RWPE2 (cell line): Measurements from ENCODE around the gene LSM14B.

Experiments used
- ATAC-seq: fragments of 200-7000 bp; cut with Tn5 transposase; 3 replicates; pipeline ENCODE4 v1.9.1; 2021; ENCODE audit warnings: low read depth
- DNase-seq: peaks from one replicate; pipeline ENCODE4 v3.0.0-alpha.2; 2020; ENCODE audit warnings: low spot score
- H3K27ac ChIP-seq: fragments of 450-650 bp; 2 replicates; pipeline ENCODE4 v1.5.1; 2017; ENCODE audit warnings: mild to moderate bottlenecking; ENCODE audit not compliant: poor library complexity, severe bottlenecking
- H3K27me3 ChIP-seq: fragments of 250-450 bp; sonication (Bioruptor Pico); 2 replicates; pipeline ENCODE4 v1.5.1; 2021; ENCODE audit warnings: mild to moderate bottlenecking, moderate library complexity; ENCODE audit not compliant: insufficient read depth, poor library complexity, severe bottlenecking
- H3K36me3 ChIP-seq: fragments of 250-450 bp; sonication (Bioruptor Pico); 2 replicates; pipeline ENCODE4 v1.5.1; 2020; ENCODE audit warnings: low read depth, mild to moderate bottlenecking, moderate library complexity
- H3K4me1 ChIP-seq: fragments of 250-450 bp; sonication (Bioruptor Pico); 2 replicates; pipeline ENCODE4 v1.5.1; 2021; ENCODE audit warnings: mild to moderate bottlenecking, moderate library complexity; ENCODE audit not compliant: insufficient read depth, poor library complexity, severe bottlenecking
- H3K4me3 ChIP-seq: fragments of 250-450 bp; sonication (Bioruptor Pico); 2 replicates; pipeline ENCODE4 v1.5.1; 2021; ENCODE audit warnings: mild to moderate bottlenecking, moderate library complexity; ENCODE audit not compliant: severe bottlenecking
- H3K9me3 ChIP-seq: fragments of 250-450 bp; sonication (Bioruptor Pico); 2 replicates; pipeline ENCODE4 v1.5.1; 2021; ENCODE audit warnings: mild to moderate bottlenecking, moderate library complexity; ENCODE audit not compliant: severe bottlenecking
- TF ChIP-seq, protein P1 (sequence below): fragments of 450-650 bp; IDR thresholded peaks from one replicate; pipeline ENCODE4 v1.5.1; 2017; ENCODE audit warnings: mild to moderate bottlenecking, moderate library complexity; ENCODE audit not compliant: poor library complexity, severe bottlenecking

The LSM14B gene

DNA sequence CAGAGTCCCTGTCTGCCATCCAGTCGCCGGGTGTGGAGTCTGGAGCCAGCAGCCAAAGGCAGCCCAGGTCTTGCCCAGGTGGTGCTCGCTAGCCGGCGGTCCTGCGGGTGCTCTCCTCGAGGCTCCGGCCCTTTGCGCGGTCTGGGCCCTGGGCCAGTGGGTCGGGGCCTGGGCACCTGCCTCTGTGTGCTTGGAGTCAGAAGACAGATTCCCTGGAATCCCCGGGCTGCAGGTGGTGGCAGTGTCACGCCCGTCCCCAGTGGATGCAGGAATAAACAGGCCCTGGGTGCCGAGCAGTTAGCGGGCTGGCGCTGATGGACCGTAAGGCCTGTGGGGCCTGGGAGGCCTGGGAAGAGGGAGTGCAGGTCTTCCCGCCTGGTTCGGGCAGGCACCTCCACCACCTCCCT, 26.6 kb downstream of the LSM14B start:
- Histone ChIP-seq H3K4me3 (no peak overlapping the region), H3K27me3 (no peaks in the 10 kb centered on the region), H3K27ac (peak overlapping the region; percentile 44), H3K4me1 (peaks cover 23% of the 10 kb centered on the region), H3K9me3 (no peaks in the 10 kb centered on the region), H3K36me3 (peaks cover 31% of the 10 kb centered on the region)
- TF ChIP-seq, protein P1, sequence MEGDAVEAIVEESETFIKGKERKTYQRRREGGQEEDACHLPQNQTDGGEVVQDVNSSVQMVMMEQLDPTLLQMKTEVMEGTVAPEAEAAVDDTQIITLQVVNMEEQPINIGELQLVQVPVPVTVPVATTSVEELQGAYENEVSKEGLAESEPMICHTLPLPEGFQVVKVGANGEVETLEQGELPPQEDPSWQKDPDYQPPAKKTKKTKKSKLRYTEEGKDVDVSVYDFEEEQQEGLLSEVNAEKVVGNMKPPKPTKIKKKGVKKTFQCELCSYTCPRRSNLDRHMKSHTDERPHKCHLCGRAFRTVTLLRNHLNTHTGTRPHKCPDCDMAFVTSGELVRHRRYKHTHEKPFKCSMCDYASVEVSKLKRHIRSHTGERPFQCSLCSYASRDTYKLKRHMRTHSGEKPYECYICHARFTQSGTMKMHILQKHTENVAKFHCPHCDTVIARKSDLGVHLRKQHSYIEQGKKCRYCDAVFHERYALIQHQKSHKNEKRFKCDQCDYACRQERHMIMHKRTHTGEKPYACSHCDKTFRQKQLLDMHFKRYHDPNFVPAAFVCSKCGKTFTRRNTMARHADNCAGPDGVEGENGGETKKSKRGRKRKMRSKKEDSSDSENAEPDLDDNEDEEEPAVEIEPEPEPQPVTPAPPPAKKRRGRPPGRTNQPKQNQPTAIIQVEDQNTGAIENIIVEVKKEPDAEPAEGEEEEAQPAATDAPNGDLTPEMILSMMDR: no peak
- DNase-seq (peak; percentile 87), ATAC-seq (no peak)

- Histone ChIP-seq H3K4me3 (no peak overlapping the region), H3K9me3 (no peaks in the 10 kb centered on the region), H3K27me3 (no peaks in the 10 kb centered on the region), H3K4me1 (peaks cover 20% of the 10 kb centered on the region), H3K27ac (peak overlapping the region; percentile 44), H3K36me3 (peaks cover 37% of the 10 kb centered on the region)
- ATAC-seq: peak; percentile 84
- DNase-seq: peak; percentile 93
- TF ChIP-seq, protein P1: no peak
Observed at GRCh38 chr20:62149532-62150309, 27.4 kb downstream of the LSM14B start.

DNA sequence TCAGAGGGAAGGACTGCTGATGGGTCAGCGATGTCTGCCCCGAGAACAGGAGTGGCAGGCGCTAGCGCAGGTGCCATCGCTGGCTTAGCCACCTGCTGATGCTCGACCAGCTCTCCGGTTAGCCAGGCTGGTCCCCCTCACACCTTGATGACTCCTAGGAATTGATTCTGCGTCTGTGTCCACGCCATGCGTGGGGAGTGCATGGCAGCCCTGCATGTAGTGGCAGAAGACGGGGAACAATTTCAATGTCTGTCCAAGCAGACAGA, 28.0 kb downstream of the LSM14B start:
- H3K9me3 ChIP-seq: no peaks in the 10 kb centered on the region
- ATAC-seq (no peak; the same call in 2 of the 3 replicates), DNase-seq (peak; percentile 82)
- H3K27ac ChIP-seq: peak overlapping the region; percentile 44
- peaks cover 35% of the 10 kb centered on the region for H3K36me3 ChIP-seq
- no peak overlapping the region for H3K4me3 ChIP-seq
- peaks cover 20% of the 10 kb centered on the region for H3K4me1 ChIP-seq
- TF ChIP-seq, protein P1: no peak
- no peaks in the 10 kb centered on the region for H3K27me3 ChIP-seq

DNA sequence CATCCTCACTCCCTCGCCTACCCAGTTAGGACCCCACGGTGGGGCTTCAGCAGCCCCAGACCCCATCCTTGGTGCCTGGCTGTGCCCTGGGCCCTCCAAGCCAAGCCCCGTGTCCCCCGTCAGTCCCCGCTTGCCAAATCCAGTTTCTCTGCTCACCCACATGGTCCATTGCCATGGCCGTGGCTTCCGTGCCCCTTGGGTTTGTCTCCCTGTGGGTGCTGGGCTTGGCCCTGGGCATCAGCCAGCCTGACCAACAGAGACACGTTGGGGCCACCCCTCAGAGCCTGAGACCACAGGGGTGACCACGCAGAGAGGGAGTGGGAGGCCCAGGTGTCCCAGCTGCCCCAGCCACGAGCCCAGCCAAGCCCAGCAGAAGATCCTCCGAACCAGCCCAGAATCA, 28.9 kb downstream of the LSM14B start:
- TF ChIP-seq, protein P1: no peak
- ATAC-seq: no peak
- peaks cover 31% of the 10 kb centered on the region for H3K36me3 ChIP-seq
- H3K27ac ChIP-seq: no peak overlapping the region
- H3K4me1 ChIP-seq: peaks cover 30% of the 10 kb centered on the region
- no peaks in the 10 kb centered on the region for H3K9me3 ChIP-seq
- no peaks in the 10 kb centered on the region for H3K27me3 ChIP-seq
- peak; percentile 88 for DNase-seq
- no peak overlapping the region for H3K4me3 ChIP-seq

- peaks cover 31% of the 10 kb centered on the region for H3K4me1 ChIP-seq
- H3K4me3 ChIP-seq: no peak overlapping the region
- no peak overlapping the region for H3K27ac ChIP-seq
- no peaks in the 10 kb centered on the region for H3K9me3 ChIP-seq
- H3K36me3 ChIP-seq: peaks cover 31% of the 10 kb centered on the region
- TF ChIP-seq, protein P1: no peak
- peak; percentile 86 for DNase-seq
- no peak for ATAC-seq
- no peaks in the 10 kb centered on the region for H3K27me3 ChIP-seq
Observed at GRCh38 chr20:62151835-62152364, 29.6 kb downstream of the LSM14B start.
